GM21825 (cell line): ENCODE measurements around the gene KIAA0040.
A peak's percentile ranks its signal among the peaks of the same experiment; 100 is the strongest.

Source experiments
- ATAC-seq: cut with Tn5 transposase; IDR thresholded peaks from one replicate; pipeline ENCODE4 v1.9.1; 2021; ENCODE audit warnings: mild to moderate bottlenecking, moderate library complexity; ENCODE audit not compliant: unreplicated experiment

Gene KIAA0040

GRCh38 chr1:175172503-175172902 is 20.1 kb downstream of the KIAA0040 start:
- no peak for ATAC-seq

DNA sequence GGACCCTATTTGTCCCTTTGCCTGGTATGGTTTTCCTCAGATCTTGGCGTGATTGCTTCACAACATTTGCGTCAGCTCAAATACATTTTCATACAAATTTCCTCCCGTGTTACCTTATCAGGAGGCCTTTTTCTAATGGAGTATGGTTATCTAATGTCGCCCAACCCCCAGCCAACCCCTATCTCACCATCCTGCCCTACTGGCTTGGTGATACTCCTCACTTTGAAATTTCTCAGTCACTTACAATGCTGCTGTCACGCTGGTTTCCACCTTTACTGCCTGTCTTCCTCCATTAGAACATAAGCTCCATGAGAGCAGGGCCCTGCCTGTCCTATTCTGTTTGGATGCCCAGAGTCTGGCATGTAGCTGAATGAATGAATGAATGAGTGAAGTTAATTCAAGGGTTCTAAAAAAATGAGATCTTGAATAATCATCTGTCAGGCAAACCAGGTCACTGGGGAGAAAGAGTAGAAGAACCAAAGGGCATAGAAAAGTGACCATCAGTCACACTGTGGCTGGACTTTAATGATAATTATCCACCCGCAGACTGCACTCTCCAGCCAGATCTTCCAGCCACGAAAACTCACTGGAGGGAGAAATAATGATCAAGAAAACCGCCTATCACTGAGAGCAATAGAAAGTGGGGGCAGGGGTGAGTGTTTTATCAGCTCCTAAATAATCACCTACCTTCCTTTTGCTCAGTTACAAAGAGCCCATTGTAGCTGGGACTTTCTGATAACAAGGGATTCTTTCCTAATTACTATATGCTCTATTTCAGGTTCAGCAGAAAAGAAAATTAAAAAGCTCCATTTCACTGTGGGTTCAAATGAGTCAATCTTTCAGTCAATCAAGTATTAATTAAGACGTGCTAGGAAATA is 21.3 kb downstream of the KIAA0040 start:
- ATAC-seq = no peak

DNA sequence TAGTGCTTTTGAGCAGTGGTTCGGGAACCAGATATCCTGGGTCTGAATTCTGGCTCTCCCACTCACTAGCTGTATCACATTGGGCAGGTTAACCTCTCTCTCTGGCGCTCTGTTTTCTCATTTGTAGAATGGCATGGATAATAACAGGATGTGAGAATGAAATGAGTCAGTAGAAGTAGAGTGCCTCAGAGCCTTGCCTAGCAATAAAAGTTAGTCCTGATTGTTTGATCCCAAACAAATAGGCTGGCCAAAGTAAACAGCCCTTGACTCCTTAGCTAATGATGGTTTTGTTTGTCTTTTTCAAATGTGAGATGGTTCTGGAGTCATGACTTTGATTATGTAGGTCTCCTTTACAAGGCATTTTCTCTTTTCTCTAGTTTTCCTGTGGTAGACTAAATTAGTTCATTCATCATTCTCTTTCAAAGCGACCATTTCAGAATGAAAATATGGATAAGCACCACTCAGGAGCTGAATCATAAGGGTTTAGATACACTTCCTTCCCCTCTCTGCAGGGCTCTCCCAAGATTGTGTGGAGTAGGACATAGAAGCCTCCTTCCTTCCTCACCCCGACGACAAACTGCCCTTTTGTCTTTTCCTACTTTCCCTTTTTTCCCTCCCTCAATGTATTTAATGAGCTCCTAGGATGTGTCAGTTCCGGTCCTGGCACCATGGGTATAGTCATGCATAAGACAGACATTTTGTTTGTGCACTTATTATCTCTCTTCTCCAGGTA is 23.1 kb downstream of the KIAA0040 start:
- ATAC-seq = no peak

DNA sequence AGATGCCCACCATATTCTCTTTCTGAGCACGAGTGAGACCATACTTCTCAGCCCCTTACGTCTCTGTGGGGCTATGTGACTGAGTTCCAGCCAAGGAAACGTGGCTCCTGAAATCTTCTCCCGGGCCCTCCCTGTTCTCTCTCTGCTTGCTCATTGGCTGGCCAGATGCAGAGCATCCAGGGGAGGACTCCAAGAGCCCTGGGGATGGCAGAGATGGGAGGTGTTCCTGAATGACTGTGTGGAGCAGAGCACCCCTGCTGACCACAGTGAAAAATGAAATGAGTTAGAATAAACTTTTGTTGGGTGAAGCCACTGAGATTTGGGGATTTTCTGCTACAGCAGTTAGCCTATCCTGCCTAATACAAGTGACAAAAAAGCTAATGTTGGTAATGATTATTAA is 23.8 kb downstream of the KIAA0040 start:
- no peak for ATAC-seq

- no peak for ATAC-seq
Measured at GRCh38 chr1:175167861-175168260, 24.7 kb downstream of the KIAA0040 start.

GRCh38 chr1:175166746-175167145 is 25.8 kb downstream of the KIAA0040 start:
- ATAC-seq = no peak

DNA sequence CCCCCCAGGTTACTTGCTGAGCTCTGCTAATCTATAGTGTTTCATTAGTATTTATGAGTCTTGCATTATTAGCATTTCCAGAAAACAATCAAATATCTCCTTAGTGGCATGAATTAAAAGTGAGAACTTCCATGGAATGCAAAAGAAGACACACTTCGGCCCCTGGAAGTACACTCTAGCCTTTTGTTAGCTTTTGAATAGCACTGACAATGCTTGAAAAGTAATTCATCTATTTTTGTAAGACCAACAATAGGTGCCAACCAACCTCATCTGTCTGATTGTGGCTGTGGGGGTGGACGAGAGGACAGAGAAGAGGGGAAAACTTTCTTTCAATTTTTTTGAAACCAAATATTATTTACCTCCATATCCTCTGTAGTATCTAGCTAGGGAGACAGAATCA is 27.8 kb downstream of the KIAA0040 start:
- no peak for ATAC-seq

- no peak for ATAC-seq
Measured at GRCh38 chr1:175163702-175164101, 28.9 kb downstream of the KIAA0040 start.

DNA sequence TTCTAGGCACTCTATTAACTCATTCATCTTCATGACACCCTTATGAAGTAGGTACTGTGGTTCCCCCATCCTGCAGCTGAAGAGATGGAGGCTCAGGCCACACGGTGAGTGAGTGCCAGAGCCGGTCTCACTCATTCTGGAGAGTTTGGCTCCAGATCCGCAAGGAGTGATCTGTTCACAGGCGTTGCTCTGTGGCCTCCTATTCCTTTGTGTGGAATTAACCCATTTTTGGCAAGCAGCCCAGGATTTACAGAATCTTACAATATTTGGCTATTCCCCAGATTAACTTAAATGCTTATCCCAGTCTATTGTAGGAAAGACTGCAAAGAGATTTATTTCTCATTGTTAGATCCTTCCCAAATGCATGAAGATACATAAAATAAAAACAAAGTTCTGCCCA is 29.6 kb downstream of the KIAA0040 start:
- ATAC-seq = no peak

GRCh38 chr1:175158170-175158591 is 34.4 kb downstream of the KIAA0040 start:
- ATAC-seq = no peak

GRCh38 chr1:175157200-175157599 is 35.4 kb downstream of the KIAA0040 start:
- ATAC-seq = no peak

DNA sequence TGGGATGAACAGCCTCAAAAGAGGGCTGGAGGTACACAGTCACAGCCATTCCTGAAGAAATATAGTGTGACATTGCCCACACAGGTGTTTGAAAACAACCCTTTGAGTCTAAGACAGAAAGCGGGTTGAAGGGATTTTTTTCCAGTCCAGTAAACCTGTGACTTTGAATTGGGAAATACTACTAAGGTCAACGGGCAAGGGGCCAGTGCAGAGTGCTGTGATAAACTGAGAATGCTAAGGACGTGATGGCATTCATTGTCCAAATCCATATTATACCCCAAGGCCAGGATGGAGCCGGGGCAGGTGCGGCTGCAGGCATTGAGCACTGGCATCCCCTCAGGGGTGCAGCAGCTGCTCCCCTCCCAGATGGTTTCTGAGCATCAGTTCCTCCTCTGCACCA is 36.6 kb downstream of the KIAA0040 start:
- ATAC-seq = no peak

DNA sequence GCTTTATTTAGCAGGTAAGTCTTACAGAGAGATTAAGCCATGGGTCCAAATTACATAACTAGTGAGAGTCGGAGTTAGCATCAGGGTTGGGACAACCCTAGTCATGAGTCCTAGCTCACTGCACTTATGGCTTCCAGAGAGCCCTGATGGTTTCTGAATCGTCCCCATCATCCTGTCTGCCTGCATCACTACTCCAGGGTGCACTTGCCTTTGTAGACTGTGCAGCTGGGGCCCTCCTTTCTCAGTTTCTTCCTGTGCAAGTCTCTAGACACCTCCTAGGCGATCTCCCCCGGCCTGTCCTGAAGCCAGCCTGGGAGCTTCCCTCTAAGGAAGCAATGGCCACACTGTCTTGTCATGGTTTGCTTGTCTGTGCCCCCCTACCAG is 37.1 kb downstream of the KIAA0040 start:
- no peak for ATAC-seq

DNA sequence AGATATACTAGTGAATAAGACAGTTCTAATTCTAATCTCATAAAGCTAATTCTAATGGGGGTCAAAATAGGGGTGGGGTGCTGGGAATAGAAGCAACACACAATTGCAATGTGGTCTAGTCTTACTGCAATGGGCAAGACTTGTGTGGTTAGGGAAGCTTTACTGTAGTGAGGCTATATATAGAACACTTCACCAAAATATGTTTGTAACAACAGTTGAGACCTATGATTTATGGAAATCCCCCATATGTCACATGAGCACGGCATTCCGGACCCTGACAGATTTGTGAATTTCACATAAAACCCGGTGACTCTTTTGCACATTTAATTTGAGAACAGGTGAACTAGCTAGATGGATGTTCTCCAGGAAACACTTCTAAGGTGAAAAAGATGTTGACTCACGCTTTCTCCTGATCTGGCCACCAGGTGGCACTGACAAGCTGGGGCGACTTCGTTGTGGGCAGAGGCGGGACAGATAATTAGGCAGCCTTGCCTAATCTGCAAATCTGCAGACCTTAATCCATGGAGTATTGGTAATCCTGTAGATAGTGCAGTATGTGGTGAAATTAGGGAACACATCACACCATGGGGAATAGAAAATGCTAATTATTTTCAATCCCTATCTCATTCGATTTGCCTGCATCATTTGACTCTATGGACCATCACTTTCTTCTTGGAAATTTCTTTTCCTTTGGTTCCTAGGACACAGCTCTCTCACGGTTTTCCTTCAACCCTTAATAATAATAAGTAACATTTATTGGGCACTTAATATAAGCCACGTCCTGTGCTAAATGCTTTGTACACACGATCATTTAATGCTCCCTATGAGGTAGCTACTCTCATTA is 37.7 kb downstream of the KIAA0040 start:
- no peak for ATAC-seq

- ATAC-seq = peak; percentile 52
Measured at GRCh38 chr1:175152006-175152652, 40.4 kb downstream of the KIAA0040 start.

DNA sequence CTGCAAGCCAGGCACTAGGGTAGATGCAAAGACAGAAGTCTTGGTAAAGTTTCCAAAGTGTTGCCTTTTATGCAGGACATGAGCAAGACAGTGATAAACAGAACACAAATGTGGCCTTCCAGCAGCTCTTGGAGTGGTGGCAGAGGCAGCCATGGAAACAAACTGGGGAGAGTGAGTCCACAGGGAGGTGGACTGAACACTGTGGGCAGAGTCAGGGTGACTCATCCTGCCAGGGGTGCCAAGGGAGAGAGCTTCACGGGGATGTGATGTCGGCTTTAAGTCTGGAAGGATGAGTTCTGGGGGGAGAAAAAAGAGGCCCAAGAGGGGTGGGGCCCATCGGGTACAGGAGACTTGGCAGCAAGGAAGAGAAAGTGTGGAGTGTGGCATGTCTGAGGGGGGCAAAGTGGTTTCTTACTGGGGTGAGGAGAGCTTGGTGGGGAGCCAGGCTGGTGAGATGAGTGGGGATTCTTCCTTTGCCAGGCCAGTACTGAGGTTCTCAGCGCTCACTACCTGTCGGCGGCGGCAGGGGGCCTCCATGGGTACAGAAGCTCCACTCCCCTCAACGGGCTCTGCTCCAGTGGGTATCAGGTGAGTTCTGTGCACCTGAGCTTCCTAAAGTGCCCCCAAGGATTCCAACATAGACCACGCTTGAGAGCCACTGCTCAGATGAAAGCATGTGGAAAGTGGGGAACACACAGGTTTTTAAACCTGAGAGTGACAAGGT is 41.8 kb downstream of the KIAA0040 start:
- no peak for ATAC-seq

- ATAC-seq = no peak
Measured at GRCh38 chr1:175148068-175148467, 44.5 kb downstream of the KIAA0040 start.

- ATAC-seq = no peak
Measured at GRCh38 chr1:175147569-175147968, 45.0 kb downstream of the KIAA0040 start.

DNA sequence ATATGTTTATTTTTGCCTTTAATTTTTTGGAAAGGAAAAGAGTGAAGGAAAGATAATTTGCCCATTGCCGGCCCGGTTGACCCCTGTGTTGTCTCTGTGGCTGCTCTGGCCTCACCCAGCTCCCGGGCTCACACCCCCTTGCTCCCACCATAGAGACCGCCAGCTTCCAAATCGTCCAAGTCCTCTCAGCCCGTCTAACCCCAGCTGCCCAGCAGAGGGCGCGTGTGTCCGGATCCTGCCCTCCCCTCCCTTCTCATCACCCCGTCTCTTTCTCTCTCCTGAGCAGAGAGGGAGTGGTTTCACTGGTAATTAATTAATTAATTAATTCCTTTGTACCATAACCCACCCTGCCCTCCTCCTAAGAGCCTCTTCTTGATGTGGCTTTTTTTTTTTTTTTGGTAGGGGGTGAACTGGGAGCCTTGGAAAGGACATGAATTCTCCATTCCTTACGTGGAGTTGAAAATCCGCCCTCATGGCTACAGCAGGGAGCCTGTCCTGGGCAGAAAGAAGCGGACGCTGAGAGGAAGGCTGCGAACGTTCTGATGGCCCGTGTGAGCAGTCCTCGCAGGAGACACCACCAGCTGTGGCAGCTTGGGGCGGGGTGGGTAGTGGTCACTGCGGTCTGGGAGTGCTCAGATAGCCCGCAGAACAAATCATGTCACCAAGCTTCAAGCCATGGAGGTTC is 45.9 kb downstream of the KIAA0040 start:
- ATAC-seq = peak; percentile 44
